Fibroblast of skin of back (primary cell): ENCODE measurements around the gene SHCBP1. TPM values are rescaled to one million over a fixed set of nuclear protein-coding genes. Genes with fewer than 3 reads are reported as not detected.
A peak's percentile ranks its signal among the peaks of the same experiment; 100 is the strongest.
"Not testable (repeated sequence)": the region's sequence is repeated elsewhere in the genome, so short reads cannot be mapped to it uniquely, and the experiment has no call there.

ENCODE experiments used
- DNase-seq: peaks from one replicate; pipeline ENCODE4 v3.0.0-alpha.2; 2013
- polyA plus RNA-seq, 2 experiments: library from polyadenylated mRNA; unstranded; fragments of 120-200 nt; gene quantifications; one replicate each; pipeline ENCODE4 v1.2.1, GENCODE V29; 2013; ENCODE audit not compliant: insufficient read length in 2 of 2

The SHCBP1 gene
- 53.0 TPM for polyA plus RNA-seq (2013, experiment 1 of 2; ENCODE audit: insufficient read length)
- polyA plus RNA-seq (2013, experiment 2 of 2; ENCODE audit: insufficient read length): 7.1 TPM

GRCh38 chr16:46621006-46621933, at the start of gene SHCBP1:
Gene SHCBP1 (minus strand): TSS chr16:46621379. CDS start chr16:46621359, 20 bp downstream.
- DNase-seq: peak; percentile 89

GRCh38 chr16:46662123-46662522, 40.9 kb upstream of the SHCBP1 start:
- DNase-seq: no peak

GRCh38 chr16:46658925-46659324, 37.7 kb upstream of the SHCBP1 start:
- DNase-seq: no peak

GRCh38 chr16:46651305-46651704, 30.1 kb upstream of the SHCBP1 start:
- DNase-seq: no peak

- DNase-seq: peak; percentile 12
Observed at GRCh38 chr16:46650254-46650623, 29.1 kb upstream of the SHCBP1 start.

- DNase-seq: no peak
Observed at GRCh38 chr16:46649588-46650253, 28.5 kb upstream of the SHCBP1 start.

GRCh38 chr16:46648656-46649055, 27.5 kb upstream of the SHCBP1 start:
- no peak for DNase-seq

GRCh38 chr16:46638947-46639925, 18.1 kb upstream of the SHCBP1 start:
- peak; percentile 58 for DNase-seq

GRCh38 chr16:46632778-46633733, 11.9 kb upstream of the SHCBP1 start:
- DNase-seq: no peak

GRCh38 chr16:46629331-46630219, 8.4 kb upstream of the SHCBP1 start:
- DNase-seq: peak; percentile 62

- DNase-seq: no peak
Observed at GRCh38 chr16:46627746-46628145, 6.6 kb upstream of the SHCBP1 start.

GRCh38 chr16:46626681-46627080, 5.5 kb upstream of the SHCBP1 start:
- not testable (repeated sequence) for DNase-seq

- DNase-seq: not testable (repeated sequence)
Observed at GRCh38 chr16:46624862-46625261, 3.7 kb upstream of the SHCBP1 start.

- not testable (repeated sequence) for DNase-seq
Observed at GRCh38 chr16:46623707-46624106, 2.5 kb upstream of the SHCBP1 start.

- not testable (repeated sequence) for DNase-seq
Observed at GRCh38 chr16:46623246-46623645, 2.1 kb upstream of the SHCBP1 start.

- DNase-seq: no peak
Observed at GRCh38 chr16:46621934-46622676, 926 bp upstream of the SHCBP1 start.

GRCh38 chr16:46620266-46621005, 743 bp downstream of the SHCBP1 start:
- DNase-seq: peak; percentile 30

GRCh38 chr16:46618516-46618915, 2.7 kb downstream of the SHCBP1 start:
- DNase-seq: no peak
